Mesendoderm (in vitro differentiated cells): ENCODE data around the gene TP53.

ENCODE experiments used
- DNase-seq: peaks from one replicate; pipeline ENCODE4 v3.0.0; 2013
- H2AK5ac ChIP-seq: 2 replicates; pipeline ENCODE4 v1.6.1; 2013; ENCODE audit warnings: low read length, inconsistent platforms
- H2BK120ac ChIP-seq: 2 replicates; pipeline ENCODE4 v1.6.1; 2013; ENCODE audit warnings: low read depth, mild to moderate bottlenecking, low read length, moderate library complexity, mixed read lengths
- H2BK15ac ChIP-seq: replicated peaks from 2 replicates; pipeline ENCODE4 v1.6.1; 2013; ENCODE audit warnings: low read depth, mild to moderate bottlenecking, moderate library complexity
- H2BK5ac ChIP-seq: 2 replicates; pipeline ENCODE4 v1.6.1; 2013; ENCODE audit warnings: low read length, inconsistent platforms
- H3K18ac ChIP-seq: 2 replicates; pipeline ENCODE4 v1.6.1; 2013; ENCODE audit warnings: mild to moderate bottlenecking, low read length, mixed read lengths
- H3K23ac ChIP-seq: one replicate; pipeline ENCODE4 v1.6.1; 2013; ENCODE audit warnings: low read length
- H3K27ac ChIP-seq: 2 replicates; pipeline ENCODE4 v1.5.1; 2013; ENCODE audit warnings: low read depth, mild to moderate bottlenecking, inconsistent platforms, low read length, moderate library complexity
- H3K27me3 ChIP-seq: 2 replicates; pipeline ENCODE4 v1.6.1; 2013; ENCODE audit warnings: low read length, control low read depth, mild to moderate bottlenecking, inconsistent platforms; ENCODE audit not compliant: insufficient read depth, poor library complexity
- H3K36me3 ChIP-seq: 2 replicates; pipeline ENCODE4 v1.6.1; 2013; ENCODE audit warnings: low read length, inconsistent platforms; ENCODE audit not compliant: control insufficient read depth, insufficient read depth
- H3K4ac ChIP-seq: one replicate; pipeline ENCODE4 v1.6.1; 2013; ENCODE audit warnings: low read depth, mild to moderate bottlenecking, low read length, moderate library complexity
- H3K4me1 ChIP-seq: 2 replicates; pipeline ENCODE4 v1.6.1; 2013; ENCODE audit warnings: low read depth, low read length, inconsistent platforms; ENCODE audit not compliant: control insufficient read depth
- H3K4me2 ChIP-seq: 2 replicates; pipeline ENCODE4 v1.6.1; 2013; ENCODE audit warnings: low read length
- H3K4me3 ChIP-seq: 2 replicates; pipeline ENCODE4 v1.5.1; 2013; ENCODE audit warnings: mild to moderate bottlenecking, low read length
- H3K56ac ChIP-seq: one replicate; pipeline ENCODE4 v1.6.1; 2013; ENCODE audit warnings: low read length
- H3K79me1 ChIP-seq: 2 replicates; pipeline ENCODE4 v1.6.1; 2013; ENCODE audit warnings: low read length, inconsistent platforms
- H3K79me2 ChIP-seq: 2 replicates; pipeline ENCODE4 v1.6.1; 2013; ENCODE audit warnings: mild to moderate bottlenecking, low read length; ENCODE audit not compliant: control insufficient read depth, insufficient read depth
- H3K9ac ChIP-seq: 2 replicates; pipeline ENCODE4 v1.6.1; 2013; ENCODE audit warnings: low read length, inconsistent platforms
- H4K5ac ChIP-seq: one replicate; pipeline ENCODE4 v1.6.1; 2013; ENCODE audit warnings: low read length
- H4K8ac ChIP-seq: one replicate; pipeline ENCODE4 v1.6.1; 2013; ENCODE audit warnings: low read depth, mild to moderate bottlenecking, control low read depth, low read length, moderate library complexity
- WGBS: extraction: QIAGEN DNeasy Blood & Tissue Kit; methylation state at CpG from one replicate; pipeline ENCODE4 v1.1.7; 2013; ENCODE audit warnings: low lambda C conversion rate, missing lambda C conversion rate; ENCODE audit not compliant: insufficient coverage; ENCODE audit errors: extremely low coverage; 5-methylcytosine and 5-hydroxymethylcytosine counted together

The TP53 gene

DNA sequence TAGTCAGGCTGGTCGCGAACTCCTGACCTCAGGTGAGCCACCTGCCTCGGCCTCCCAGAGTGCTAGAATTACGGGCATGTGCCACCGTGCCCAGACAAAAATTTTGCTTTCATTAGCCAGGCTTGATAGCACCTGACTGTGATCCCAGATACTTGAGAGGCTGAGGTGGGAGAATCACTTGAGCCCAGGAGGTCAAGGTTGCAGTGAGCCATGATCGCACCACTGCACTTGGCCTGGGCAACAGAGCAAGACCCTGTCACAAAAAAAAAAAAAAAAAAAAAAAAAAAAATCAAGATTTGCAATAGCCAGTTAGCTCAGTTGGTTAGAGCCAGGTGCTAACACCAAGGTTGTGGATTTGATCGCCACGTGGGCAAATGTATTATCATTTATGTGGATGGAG, 66.5 kb downstream of the TP53 start:
- no peak overlapping the region for H3K9ac ChIP-seq
- no peak overlapping the region for H3K4me2 ChIP-seq
- no peaks in the 10 kb centered on the region for H3K36me3 ChIP-seq
- DNase-seq = no peak
- no peak overlapping the region for H4K5ac ChIP-seq
- H2AK5ac ChIP-seq = no peak overlapping the region
- no peak overlapping the region for H3K23ac ChIP-seq
- no peak overlapping the region for H2BK120ac ChIP-seq
- H3K79me1 ChIP-seq = no peaks in the 10 kb centered on the region
- H3K79me2 ChIP-seq = no peaks in the 10 kb centered on the region
- WGBS = no CpG with 5 or more reads among the region's 8 CpGs
- H4K8ac ChIP-seq = no peak overlapping the region
- H3K27ac ChIP-seq = no peak overlapping the region
- no peaks in the 10 kb centered on the region for H3K27me3 ChIP-seq
- H3K56ac ChIP-seq = no peak overlapping the region
- H3K4ac ChIP-seq = no peak overlapping the region
- H3K4me1 ChIP-seq = no peaks in the 10 kb centered on the region
- no peak overlapping the region for H2BK5ac ChIP-seq
- no peak overlapping the region for H3K4me3 ChIP-seq
- H2BK15ac ChIP-seq = no peak overlapping the region
- H3K18ac ChIP-seq = no peak overlapping the region

DNA sequence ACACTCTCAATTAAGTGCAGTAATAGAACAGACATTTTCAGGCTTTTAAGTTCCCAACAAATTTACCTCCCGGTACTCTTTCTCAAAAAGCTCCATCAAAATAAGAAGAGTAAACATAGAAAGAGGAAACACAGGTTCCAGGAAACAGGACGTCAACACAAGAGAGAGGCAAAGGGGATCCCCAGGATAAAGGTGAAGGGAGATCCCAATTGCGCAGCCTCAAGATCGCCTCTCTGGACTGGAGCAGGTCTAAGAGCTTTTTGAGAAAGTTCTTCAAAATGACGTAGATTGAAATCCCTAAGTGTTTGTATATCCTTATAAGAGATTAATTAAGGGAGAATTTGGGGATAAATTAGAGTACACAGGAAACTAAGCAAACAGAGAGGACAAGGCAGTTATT, 68.7 kb downstream of the TP53 start:
- H3K18ac ChIP-seq = no peak overlapping the region
- H4K5ac ChIP-seq = no peak overlapping the region
- no peak overlapping the region for H4K8ac ChIP-seq
- no peak for DNase-seq
- no CpG with 5 or more reads among the region's 5 CpGs for WGBS
- no peaks in the 10 kb centered on the region for H3K27me3 ChIP-seq
- no peak overlapping the region for H3K56ac ChIP-seq
- peaks cover 3% of the 10 kb centered on the region for H3K4me1 ChIP-seq
- peaks cover 2% of the 10 kb centered on the region for H3K79me2 ChIP-seq
- H2BK5ac ChIP-seq = no peak overlapping the region
- H3K23ac ChIP-seq = no peak overlapping the region
- H3K9ac ChIP-seq = no peak overlapping the region
- peaks cover 4% of the 10 kb centered on the region for H3K79me1 ChIP-seq
- no peak overlapping the region for H3K4ac ChIP-seq
- no peak overlapping the region for H2AK5ac ChIP-seq
- H2BK120ac ChIP-seq = no peak overlapping the region
- H3K27ac ChIP-seq = no peak overlapping the region
- H3K36me3 ChIP-seq = no peaks in the 10 kb centered on the region
- no peak overlapping the region for H2BK15ac ChIP-seq
- no peak overlapping the region for H3K4me3 ChIP-seq
- no peak overlapping the region for H3K4me2 ChIP-seq
